ENCODE data around the gene RALY.

The RALY gene

GRCh38 chr20:34096699-34097444, 103.2 kb downstream of the RALY start:
- in situ Hi-C loops (cut with MboI; ENCODE audit: low sequenced_read_pairs), result no loop called here

DNA sequence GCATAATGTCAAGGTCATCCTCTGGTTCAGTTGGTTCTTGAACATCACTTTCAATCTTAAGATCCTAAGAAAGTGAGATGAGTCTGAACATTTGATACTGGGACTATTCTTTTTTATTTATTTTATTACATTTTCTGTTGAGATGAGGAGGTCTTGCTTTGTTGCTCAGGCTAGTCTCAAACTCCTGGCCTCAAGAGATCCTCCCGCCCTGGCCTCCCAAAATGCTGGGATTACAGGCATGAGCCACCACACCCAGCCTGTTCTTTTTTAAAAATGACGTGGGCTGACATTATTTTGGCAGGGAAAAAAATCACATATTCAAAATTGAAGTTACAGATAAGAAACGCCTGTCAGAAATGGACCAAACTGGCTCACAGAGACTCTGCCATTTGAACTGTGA, 104.9 kb downstream of the RALY start:
- in situ Hi-C loops (cut with MboI; ENCODE audit: low sequenced_read_pairs), result no loop called here

DNA sequence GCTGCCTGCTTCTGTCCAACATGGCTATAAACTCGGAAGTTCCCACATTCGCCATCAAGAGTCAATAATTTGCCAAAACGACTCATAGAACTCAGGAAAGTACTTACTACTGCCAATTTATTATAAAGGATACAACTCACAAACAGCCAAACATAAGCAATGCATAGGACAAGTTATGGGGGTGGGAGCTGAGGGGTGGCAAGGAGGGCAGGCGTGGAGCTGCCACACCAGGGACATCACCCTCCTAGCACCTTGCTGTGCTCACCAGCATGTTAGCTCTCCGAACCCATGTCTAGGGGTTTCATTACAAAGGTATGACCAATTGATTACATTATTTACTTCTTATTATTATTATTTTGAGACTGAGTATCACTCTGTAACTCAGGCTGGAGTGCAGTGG, 106.0 kb downstream of the RALY start:
- in situ Hi-C loops (cut with MboI; ENCODE audit: low sequenced_read_pairs), result no loop called here

DNA sequence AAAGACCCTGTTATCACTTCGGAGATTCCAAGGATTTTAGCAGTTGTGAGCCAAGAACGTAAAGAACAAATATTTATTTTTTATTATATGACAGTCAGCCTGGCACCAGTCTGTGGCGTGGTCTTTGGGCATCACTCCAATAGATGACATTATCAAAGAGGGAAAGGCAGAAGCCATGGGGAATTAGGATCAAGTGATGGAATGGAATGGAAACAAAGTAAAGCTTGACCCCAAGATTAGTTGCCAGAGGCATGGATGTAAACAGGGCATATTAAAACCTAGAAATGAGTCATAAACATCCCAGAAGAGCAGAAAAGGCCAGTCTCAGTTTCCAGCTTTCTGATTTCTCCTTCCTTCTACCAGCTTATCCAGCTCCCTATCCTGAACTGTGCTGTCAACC, 106.9 kb downstream of the RALY start:
- in situ Hi-C loops (cut with MboI; ENCODE audit: low sequenced_read_pairs), result no loop called here

- in situ Hi-C loops (cut with MboI; ENCODE audit: low sequenced_read_pairs), result no loop called here
Observed at GRCh38 chr20:34102342-34102741, 108.6 kb downstream of the RALY start.

DNA sequence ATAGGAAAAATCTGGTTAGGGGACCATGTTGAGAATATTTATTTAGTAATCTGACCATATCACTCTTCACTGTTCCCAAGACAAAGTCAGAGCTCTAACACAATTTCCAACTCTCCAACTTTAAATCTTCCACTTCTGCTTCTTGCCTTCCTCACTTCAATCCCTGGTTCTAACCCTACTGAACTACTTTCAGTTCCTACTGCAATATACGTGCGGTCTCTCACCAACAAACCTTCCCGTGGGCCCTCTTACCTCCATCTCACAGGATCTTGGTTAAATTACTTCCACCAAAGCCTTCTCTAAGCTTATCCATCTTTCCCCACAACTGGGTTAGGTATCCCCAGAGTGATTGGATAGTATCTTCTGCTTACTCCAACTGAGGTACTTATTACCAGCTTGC, 110.3 kb downstream of the RALY start:
- in situ Hi-C loops (cut with MboI; ENCODE audit: low sequenced_read_pairs), result no loop called here

DNA sequence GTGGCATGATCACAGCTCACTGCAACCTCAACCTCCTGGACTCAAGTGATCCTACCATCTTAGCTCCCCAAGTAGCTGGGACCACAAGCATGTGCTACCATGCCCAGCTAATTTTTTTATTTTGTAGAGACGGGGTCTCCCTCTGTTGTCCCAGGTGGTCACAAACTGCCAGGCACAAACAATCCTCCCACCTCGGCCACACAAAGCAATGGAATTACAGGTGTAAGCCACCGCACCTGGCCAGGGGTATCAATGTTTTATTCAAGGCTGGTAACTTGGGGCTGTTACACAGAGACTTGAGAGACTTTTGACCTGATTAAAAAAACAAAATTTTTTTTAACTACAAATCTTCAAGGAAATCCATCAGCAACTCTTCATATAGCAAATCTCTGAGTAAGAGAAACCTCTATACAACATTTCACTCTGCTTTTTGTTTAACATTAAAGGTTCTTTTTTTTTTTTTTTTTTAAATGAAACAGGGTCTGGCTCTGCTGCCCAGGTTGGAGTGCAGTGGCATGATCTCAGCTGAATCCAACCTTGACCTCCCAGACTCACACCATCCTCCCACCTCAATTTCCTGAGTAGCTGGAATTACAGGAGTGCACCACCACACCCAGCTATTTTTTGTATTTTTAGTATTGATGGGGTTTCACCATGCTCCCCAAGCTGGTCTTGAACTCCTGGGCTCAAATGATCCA, 112.4 kb downstream of the RALY start:
- in situ Hi-C loops (cut with MboI; ENCODE audit: low sequenced_read_pairs), result no loop called here

GRCh38 chr20:34108616-34109174, 115.0 kb downstream of the RALY start:
- in situ Hi-C loops (cut with MboI; ENCODE audit: low sequenced_read_pairs), result no loop called here

GRCh38 chr20:34109442-34109841, 115.7 kb downstream of the RALY start:
- in situ Hi-C loops (cut with MboI; ENCODE audit: low sequenced_read_pairs), result no loop called here

GRCh38 chr20:34110025-34110744, 116.5 kb downstream of the RALY start:
- in situ Hi-C loops (cut with MboI; ENCODE audit: low sequenced_read_pairs), result no loop called here

DNA sequence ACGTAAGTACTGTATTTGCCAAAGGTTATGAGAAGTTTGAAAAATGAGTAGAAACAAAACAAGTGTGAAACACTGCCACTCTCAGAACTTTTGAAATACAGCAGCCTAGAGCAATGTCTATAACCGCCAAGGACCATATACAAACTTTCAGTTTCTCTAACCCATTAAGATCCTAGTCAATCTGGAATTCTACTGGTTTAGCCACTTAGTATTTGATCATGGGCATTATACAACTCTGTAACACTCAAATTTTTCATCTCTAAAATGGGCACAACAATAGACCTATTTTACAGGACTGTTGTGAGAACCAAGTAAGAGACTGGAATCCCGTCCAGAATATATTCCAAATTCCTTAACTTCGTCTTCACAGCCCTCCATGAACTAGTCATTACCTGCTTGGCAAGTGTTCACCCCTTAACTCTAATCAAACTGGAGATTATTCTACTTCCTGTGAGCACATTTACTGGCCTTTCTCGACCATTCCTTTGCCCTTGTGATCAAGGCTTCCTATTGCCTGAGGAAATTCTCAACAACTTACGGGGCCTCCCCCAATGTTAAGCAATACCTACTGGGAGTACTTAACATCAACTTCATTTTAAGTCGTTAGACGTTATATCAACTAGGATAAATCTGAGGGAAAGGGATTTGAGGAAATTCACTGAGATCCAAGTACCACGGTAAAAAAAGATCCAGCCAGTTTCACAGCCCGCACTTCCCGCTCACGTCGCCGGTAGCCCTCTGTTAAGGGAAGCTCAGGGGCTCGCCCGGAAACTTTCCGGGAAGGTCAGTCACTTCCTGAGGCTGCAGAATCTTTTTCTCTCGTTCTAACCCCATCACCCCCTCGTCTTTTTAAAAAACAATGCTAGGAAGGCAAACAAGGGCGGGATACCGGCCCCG, 117.3 kb downstream of the RALY start:
- in situ Hi-C loops (cut with MboI; ENCODE audit: low sequenced_read_pairs), result no loop called here

DNA sequence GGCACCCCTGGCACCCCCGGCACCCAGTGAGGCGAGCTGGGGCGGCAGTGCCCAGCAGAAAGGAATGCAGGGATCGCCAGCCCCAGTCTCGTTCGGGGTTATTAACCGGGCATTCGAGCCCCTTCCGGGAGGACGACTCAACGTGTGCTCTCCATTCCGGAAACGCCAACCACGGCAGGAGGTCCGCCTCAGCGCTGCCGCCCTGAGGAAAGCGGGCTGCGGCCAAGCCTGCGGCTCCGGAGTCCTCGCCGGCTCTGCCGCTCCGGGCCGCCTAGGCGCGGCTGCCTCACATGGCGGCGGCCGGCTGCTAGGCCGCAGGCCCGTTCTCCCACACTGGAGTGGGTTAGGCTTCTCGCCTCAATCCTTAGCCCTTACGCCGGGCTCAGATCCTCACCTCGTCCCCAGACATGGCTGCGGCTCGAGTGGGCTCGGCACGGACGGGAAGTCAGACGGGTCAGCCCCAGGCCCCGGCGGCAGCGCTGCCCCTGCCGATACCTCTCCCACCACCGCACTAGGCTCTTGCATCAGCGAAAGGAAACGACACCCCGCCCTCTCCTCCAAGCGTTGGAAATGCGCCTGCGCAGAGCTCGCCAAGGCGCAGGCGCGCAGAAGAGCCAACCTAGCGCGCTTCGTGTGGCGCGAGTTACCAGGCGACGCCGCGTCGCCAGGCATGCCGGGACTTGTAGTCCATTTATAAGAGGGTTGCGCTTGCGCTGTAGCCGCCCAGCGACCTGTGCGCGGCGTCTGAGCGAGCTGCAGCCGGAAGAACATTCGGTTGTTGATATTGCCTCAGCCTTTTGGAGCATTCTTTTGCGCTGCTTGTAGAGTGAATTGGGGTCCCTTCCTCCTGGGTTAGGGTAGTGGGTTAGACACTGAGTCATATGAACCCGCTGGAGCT, 118.2 kb downstream of the RALY start, which contains the start of gene EIF2S2:
EIF2S2 (minus strand) TSS at position 542 of the 898 bp plus-strand sequence; CDS start at position 409, 133 bp downstream.
- in situ Hi-C loops (cut with MboI; ENCODE audit: low sequenced_read_pairs), result no loop called here

DNA sequence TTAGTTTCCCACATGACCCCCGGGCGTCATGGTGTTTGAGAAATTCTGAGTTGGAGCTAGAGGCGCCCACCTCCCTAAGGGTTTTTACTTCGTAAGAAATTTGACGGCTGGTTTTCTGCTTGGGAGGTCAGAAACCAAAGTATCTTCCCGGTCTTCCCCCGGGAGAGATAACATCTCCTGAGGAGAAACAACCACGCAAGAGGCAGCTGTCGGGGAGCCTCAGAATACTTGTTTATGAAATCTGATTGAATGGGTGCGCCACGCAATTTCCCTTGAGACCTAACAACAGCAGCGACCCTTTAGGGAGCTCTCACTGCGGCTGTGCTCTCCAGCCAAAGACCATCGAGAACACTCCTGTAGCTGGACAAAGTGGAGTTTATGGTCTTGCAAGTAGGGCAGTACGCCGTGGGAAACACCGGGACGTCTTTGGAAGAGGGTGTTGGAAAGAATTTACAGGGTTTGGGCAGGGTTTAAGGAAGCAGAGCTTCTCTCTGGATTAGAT, 118.9 kb downstream of the RALY start:
- in situ Hi-C loops (cut with MboI; ENCODE audit: low sequenced_read_pairs), result no loop called here

- in situ Hi-C loops (cut with MboI; ENCODE audit: low sequenced_read_pairs), result no loop called here
Observed at GRCh38 chr20:34114809-34115208, 121.1 kb downstream of the RALY start.

DNA sequence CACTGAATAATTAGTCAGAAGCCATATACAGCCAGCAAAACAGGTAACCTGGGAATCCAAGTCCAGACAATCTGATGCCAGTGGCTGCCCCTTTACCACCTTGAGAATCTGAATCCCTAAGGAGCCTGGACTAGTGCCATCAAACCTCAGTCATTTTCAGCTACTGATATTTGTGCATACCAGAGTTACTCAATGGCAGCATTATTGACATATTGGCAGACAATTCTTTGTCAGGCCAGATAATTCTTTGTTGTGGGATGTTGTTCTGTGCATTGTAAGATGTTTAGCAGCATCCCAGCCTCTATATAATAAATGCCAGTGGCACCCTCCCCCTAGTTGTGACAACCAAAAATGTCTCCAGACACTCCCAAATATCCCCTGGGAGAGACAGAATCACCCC, 121.5 kb downstream of the RALY start:
- in situ Hi-C loops (cut with MboI; ENCODE audit: low sequenced_read_pairs), result no loop called here

DNA sequence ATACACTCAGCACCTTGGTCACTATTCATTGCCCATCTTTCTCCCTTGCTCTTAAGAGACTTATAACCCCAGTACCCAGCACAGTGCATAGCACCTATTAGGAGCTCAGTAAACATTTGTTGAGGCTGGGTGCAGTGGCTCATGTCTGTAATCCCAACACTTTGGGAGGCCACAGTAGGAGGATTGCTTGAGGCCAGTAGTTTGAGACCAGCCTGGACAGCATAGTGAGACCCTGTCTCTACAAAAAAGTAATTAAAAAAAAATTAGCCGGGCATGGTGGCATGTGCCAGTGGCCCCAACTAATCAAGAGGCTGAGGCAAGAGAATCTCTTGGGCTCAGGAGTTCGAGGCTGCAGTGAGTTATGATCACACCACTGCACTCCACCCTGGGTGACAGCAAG, 126.5 kb downstream of the RALY start:
- in situ Hi-C loops (cut with MboI; ENCODE audit: low sequenced_read_pairs), result no loop called here

DNA sequence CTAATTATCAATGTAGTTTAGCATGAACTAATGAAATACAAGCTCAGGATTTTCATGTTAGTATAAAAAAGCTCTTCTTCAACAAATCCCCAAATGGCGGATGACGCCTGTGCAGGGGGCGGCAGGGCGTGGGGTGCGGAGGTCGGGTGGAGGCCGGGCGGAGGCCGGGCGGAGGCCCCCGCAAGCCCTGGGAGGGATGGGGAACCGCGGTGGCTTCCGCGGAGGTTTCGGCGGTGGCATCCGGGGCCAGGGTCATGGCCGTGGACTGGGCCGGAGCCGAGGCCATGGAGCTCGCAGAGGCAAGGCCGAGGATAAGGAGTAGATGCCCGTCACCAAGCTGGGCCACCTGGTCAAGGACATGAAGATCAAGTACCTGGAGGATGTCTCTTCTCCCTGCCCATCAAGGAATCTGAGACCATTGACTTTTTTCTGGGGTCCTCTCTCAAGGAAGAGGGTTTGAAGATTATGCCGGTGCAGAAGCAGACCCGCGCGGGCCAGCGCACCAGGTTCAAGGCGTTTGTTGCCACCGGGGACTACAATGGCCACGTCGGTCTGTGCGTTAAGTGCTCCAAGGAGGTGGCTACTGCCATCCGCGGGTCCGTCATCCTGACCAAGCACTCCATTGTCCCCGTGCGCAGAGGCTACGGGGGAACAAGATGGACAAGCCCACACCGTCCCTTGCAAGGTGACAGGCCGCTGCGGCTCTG, 128.7 kb downstream of the RALY start:
- in situ Hi-C loops (cut with MboI; ENCODE audit: low sequenced_read_pairs), result no loop called here

DNA sequence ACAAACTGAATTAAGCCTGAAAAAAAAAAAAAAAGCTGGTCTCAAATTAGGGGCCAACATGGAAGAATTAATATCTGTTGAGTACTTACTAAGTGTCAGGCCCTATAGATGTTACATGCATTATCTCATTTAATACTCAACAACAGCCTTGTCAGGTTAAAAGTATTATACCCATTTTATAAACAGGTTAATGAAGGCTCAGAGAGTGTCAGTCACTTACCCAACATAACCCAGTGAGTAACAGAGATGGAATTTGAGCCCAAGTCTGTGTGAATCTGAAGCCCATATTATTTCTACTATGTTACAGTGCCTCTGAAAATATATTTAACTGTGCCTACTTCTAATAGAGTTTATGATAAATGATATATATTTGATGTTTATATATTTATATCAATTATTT, 129.6 kb downstream of the RALY start:
- in situ Hi-C loops (cut with MboI; ENCODE audit: low sequenced_read_pairs), result no loop called here
